Testis (tissue), 3 donors: ENCODE data around the gene PLK2. TPM values are rescaled to one million over a fixed set of nuclear protein-coding genes. Genes with fewer than 3 reads are reported as not detected.

ENCODE experiments used
- DNase-seq: peaks from one replicate; pipeline ENCODE4 v3.0.0-alpha.2; 2019
- H3K27ac ChIP-seq, 2 donors: fragments of 200-600 bp; sonication (generic); one replicate each; pipeline ENCODE4 v1.5.1; 2019
- H3K27me3 ChIP-seq: fragments of 200-600 bp; sonication (generic); one replicate; pipeline ENCODE4 v1.5.1; 2019
- H3K36me3 ChIP-seq: fragments of 200-600 bp; sonication (generic); one replicate; pipeline ENCODE4 v1.5.1; 2017; ENCODE audit warnings: low read depth; ENCODE audit errors: missing control alignments
- H3K4me1 ChIP-seq: fragments of 200-600 bp; sonication (generic); one replicate; pipeline ENCODE4 v1.5.1; 2019
- H3K4me3 ChIP-seq, 2 donors: fragments of 200-600 bp; sonication (generic); one replicate each; pipeline ENCODE4 v1.5.1; 2017 to 2019
- H3K9me3 ChIP-seq: fragments of 200-600 bp; sonication (generic); one replicate; pipeline ENCODE4 v1.5.1; 2017
- CTCF ChIP-seq, 3 experiments: fragments of 450-650 bp in 2 of 3; fragments of 200-600 bp in 1 of 3; sonication (generic) in 1 of 3; IDR thresholded peaks; one replicate each; pipeline ENCODE4 v1.5.1; 2016 to 2019; ENCODE audit warnings: antibody characterized with exemption in 3 of 3, mild to moderate bottlenecking in 2 of 3, moderate library complexity in 1 of 3
- POLR2A ChIP-seq: fragments of 450-650 bp; IDR thresholded peaks from one replicate; pipeline ENCODE4 v1.6.1; 2017; ENCODE audit warnings: antibody characterized with exemption, mild to moderate bottlenecking, moderate library complexity
- WGBS, 2 donors: methylation state at CpG; one replicate each; pipeline ENCODE4 v1.1.5; 2018; 5-methylcytosine and 5-hydroxymethylcytosine counted together
- intact Hi-C: fragments of 100-400 bp; cut with DNase I; formaldehyde crosslinking; loops from one replicate; pipeline ENCODE4 v1.15.1; 2023; ENCODE audit warnings: low total_unique reads
- polyA plus RNA-seq: library from polyadenylated mRNA; stranded (reverse); fragments of 350-450 nt; fragmentation: Illumina TruSeq; extraction: RNeasy Lipid Tissue Mini Kit (QIAGEN cat#74804); gene quantifications from one replicate; pipeline ENCODE4 v1.2.3, GENCODE V29; 2014; ENCODE audit warnings: low read depth, low replicate concordance; ENCODE audit not compliant: insufficient read depth
- total RNA-seq, 2 donors: library from RNA; depleted of rRNA; stranded (reverse); fragments of >200 nt; gene quantifications; one replicate each; pipeline ENCODE4 v1.2.3, GENCODE V29; 2016

Gene PLK2
- total and polyA plus RNA-seq, 3 donors from 2014 or later, result 55.3 to 88.4 (median 87.8) TPM

- intact Hi-C loops, result no loop called here
- Histone ChIP-seq H3K27me3 (no peaks in the 10 kb centered on the region), H3K4me3 (no peak within 1 kb of the TSS), H3K27ac (no peak within 1 kb of the TSS), H3K36me3 (no peaks in the 10 kb centered on the region), H3K9me3 (no peaks in the 10 kb centered on the region), H3K4me1 (no peaks in the 10 kb centered on the region)
- no peak for DNase-seq
- TF ChIP-seq CTCF (IDR thresholded peaks at IDR 0.05) (no peak), POLR2A (no peak)
- WGBS, 2 donors, result 83% methylated on average over 6 of the region's 6 CpGs
Observed at GRCh38 chr5:58491216-58491892, 31.5 kb upstream of the PLK2 start, which contains the start of gene GAPT. Gene GAPT (plus strand): TSS chr5:58491435. CDS start chr5:58494537, 3,102 bp downstream.

DNA sequence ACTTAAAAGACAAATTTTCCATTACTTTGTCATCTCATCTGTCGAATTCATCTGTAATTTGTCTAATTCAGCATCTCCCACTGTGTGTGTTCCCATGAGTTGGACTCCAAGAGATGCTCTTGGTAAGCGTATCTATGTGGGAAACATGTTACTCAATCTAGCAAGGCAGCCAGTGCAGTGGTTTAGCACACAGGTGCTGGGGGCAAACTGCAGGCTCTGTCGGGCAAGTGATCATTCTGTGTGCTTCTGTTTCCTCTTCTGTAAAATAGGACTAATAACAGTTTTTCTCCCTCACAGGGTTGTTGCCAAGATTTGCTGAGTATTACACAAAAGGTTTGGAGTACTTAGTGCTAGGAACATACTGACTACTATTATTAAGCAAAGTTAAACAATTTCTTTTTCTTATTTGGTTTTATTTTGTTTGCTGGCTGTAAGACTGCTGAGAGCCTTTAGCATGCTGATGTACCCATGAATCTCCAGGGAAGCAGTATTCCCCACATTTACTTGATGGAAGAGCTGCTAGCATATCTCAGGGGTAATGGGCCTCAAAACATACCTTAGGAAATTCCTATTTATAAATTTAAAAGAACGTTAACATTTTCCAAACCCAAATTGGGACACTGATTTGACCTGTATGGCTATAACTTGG, 30.6 kb upstream of the PLK2 start:
- Histone ChIP-seq H3K27me3 (no peaks in the 10 kb centered on the region), H3K27ac (no peak overlapping the region), H3K9me3 (no peaks in the 10 kb centered on the region), H3K4me3 (no peak overlapping the region), H3K36me3 (no peaks in the 10 kb centered on the region), H3K4me1 (no peaks in the 10 kb centered on the region)
- TF ChIP-seq POLR2A (no peak), CTCF (IDR thresholded peaks at IDR 0.05) (no peak)
- intact Hi-C loops, result no loop called here
- WGBS, 2 donors, result 64 to 74% methylated on average over 4 of the region's 4 CpGs
- no peak for DNase-seq

GRCh38 chr5:58486290-58486689, 26.4 kb upstream of the PLK2 start:
- DNase-seq, result no peak
- no peaks in the 10 kb centered on the region for H3K4me1 ChIP-seq
- H3K4me3 ChIP-seq, result no peak overlapping the region
- H3K36me3 ChIP-seq, result no peaks in the 10 kb centered on the region
- H3K9me3 ChIP-seq, result no peaks in the 10 kb centered on the region
- H3K27me3 ChIP-seq, result no peaks in the 10 kb centered on the region
- WGBS, 2 donors, result 75 to 97% methylated on average over 1 of the region's 1 CpG
- no peak for TF ChIP-seq POLR2A
- no peak for TF ChIP-seq CTCF (IDR thresholded peaks at IDR 0.05)
- intact Hi-C loops, result no loop called here
- H3K27ac ChIP-seq, result no peak overlapping the region

DNA sequence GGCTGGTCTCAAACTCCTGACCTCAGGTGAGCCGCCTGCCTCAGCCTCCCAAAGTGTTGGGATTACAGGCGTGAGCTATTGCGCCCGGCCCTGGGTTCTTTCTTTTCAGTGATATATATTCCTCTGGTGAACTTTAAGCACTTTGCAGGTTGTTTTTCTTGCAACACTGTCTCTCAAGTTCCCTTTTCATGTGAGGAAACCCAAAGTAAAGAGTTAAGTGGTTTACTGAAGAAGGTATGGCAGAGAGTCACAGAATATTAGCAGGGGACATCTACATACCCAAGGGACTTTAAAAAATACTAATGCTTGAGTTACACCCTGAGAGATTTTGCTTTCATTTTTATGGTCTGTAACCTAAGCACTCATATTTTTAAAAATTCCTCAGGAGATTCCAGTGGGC, 24.6 kb upstream of the PLK2 start:
- Histone ChIP-seq H3K27ac (no peak overlapping the region), H3K4me1 (no peaks in the 10 kb centered on the region), H3K27me3 (no peaks in the 10 kb centered on the region), H3K36me3 (no peaks in the 10 kb centered on the region), H3K4me3 (no peak overlapping the region), H3K9me3 (no peaks in the 10 kb centered on the region)
- DNase-seq, result no peak
- TF ChIP-seq CTCF (IDR thresholded peaks at IDR 0.05), result no peak
- no peak for TF ChIP-seq POLR2A
- WGBS, 2 donors, result 69 to 73% methylated on average over 4 of the region's 4 CpGs
- intact Hi-C loops, result no loop called here
